ENCODE data around the gene GEN1. TPM values are rescaled to one million over a fixed set of nuclear protein-coding genes. Genes with fewer than 3 reads are reported as not detected.

The GEN1 gene
- 8.9 TPM in 2 replicates for total RNA-seq

DNA sequence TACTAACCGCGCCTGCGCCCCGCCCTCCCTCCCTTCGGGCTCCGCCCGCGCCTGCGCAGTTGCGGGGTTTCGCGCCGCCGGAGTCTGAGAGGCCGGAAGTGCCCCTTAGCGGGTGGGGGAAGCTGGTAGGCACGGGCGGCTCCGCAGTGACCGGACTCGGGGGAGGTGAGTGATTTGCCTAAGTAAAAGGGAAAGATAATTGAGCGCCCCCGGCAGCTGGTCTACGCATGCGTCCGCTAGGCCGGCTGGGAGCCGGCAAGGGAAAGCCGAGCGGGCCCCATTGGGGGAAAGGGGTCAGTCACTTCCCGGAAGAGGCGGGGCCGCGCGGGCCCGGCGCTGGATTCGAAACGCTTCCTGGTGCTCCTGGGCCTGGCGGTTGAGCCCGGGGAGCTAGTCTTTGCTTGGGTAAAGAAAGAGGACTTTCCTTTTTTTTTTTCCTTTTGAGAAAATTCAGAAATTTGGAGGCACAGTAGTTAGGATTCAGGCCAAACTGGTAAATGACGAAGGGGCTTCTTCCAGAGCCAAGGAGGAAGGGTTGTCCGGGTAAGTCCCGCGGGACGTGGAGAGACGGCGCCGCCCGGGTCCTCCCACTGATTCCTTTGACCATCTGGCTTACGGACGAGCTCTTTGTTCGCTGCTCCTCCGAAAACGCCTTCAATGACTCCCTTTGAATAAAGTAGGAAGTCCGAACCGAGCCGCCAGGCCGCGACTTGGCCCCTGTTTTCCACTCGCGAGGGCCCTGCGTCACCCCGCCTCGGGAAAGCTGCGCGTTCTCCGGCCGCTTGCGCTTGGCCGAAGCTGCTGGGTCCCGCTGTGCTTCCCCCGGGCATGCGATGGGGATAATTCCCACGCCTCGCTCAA, at the start of gene GEN1, which contains the start of gene SMC6:
Gene GEN1 (plus strand): TSS at position 336 of the 861 bp plus-strand sequence. CDS start 5,806 bp downstream, outside the sequence.
Gene SMC6 (minus strand): TSS at position 8 of the 861 bp plus-strand sequence. CDS start 7,864 bp downstream, outside the sequence.

GRCh38 chr2:17816396-17817245, 62.7 kb downstream of the GEN1 start, which contains the start of gene MSGN1:
TSS of gene MSGN1 (plus strand) at chr2:17816460. CDS start at chr2:17816519, 59 bp downstream.

Other genes starting within 250 kb of the GEN1 start
- gene RAD51AP2, start 235.7 kb upstream of the GEN1 start, total RNA-seq: not detected in 2 replicates
- not detected in 2 replicates for gene VSNL1, start 213.4 kb upstream of the GEN1 start, total RNA-seq
- gene SMC6, start 328 bp upstream of the GEN1 start, total RNA-seq: 26.0 and 29.8 TPM in 2 replicates
- not detected in 2 replicates for gene MSGN1, start 62.3 kb downstream of the GEN1 start, total RNA-seq
- gene KCNS3, start 124.5 kb downstream of the GEN1 start, total RNA-seq: 0.81 and 0.94 TPM in 2 replicates

All from endothelial cell of coronary artery (primary cell).